NCI-H82 (cell line): ENCODE measurements around the gene BLOC1S2.
"Not testable (repeated sequence)": the region's sequence is repeated elsewhere in the genome, so short reads cannot be mapped to it uniquely, and the experiment has no call there.

ENCODE experiments used
- DNase-seq: peaks from one replicate; lab custom pipeline; 2025; lab: John Stamatoyannopoulos, UW

The BLOC1S2 gene

DNA sequence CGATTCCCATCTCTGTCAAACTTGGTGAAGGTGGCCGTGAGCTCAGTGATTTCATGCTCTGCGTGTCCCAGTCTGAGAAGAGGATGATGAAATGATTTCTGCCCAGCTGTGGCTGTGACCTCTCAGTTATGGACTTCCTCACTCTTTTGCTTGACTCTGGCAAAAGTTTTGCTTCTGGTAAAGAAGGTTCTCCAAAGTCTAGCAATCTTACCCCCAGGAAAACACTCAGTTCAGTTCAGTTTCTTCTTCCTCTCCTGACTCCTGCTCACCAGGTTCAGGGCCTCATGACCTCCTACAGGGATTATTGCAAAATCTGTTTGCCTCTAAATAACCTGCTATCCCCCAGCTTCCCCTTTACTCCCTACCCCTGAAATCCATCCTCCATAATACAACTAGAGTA lies 4.9 kb upstream of the BLOC1S2 start:
- no peak for DNase-seq

DNA sequence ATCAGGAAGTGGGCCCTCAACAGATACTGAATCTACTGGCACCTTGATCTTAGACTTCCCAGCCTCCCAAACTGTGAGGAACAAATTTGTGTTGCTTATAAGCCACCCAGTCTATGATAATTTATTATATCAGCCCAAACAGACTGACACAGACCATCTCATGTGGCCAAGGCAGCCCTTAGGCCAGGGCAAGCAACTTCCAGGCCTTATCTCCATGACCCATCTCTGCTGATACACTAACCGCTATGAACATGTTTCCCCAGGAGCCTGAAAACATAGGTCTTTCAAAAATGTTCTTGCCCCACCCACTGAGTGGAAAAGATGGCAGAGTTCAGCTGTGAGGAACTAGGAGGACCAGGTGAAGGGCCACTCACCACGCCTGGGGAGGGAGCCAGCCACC lies 3.2 kb upstream of the BLOC1S2 start:
- no peak for DNase-seq

GRCh38 chr10:100288196-100288595 lies 1.7 kb upstream of the BLOC1S2 start:
- DNase-seq = no peak

- DNase-seq = no peak
Measured at GRCh38 chr10:100287756-100288155, 1.3 kb upstream of the BLOC1S2 start.

GRCh38 chr10:100285326-100285725 lies 1.2 kb downstream of the BLOC1S2 start:
- DNase-seq = not testable (repeated sequence)

- no peak for DNase-seq
Measured at GRCh38 chr10:100282907-100283306, 3.6 kb downstream of the BLOC1S2 start.

GRCh38 chr10:100276971-100277370 lies 9.5 kb downstream of the BLOC1S2 start:
- not testable (repeated sequence) for DNase-seq

DNA sequence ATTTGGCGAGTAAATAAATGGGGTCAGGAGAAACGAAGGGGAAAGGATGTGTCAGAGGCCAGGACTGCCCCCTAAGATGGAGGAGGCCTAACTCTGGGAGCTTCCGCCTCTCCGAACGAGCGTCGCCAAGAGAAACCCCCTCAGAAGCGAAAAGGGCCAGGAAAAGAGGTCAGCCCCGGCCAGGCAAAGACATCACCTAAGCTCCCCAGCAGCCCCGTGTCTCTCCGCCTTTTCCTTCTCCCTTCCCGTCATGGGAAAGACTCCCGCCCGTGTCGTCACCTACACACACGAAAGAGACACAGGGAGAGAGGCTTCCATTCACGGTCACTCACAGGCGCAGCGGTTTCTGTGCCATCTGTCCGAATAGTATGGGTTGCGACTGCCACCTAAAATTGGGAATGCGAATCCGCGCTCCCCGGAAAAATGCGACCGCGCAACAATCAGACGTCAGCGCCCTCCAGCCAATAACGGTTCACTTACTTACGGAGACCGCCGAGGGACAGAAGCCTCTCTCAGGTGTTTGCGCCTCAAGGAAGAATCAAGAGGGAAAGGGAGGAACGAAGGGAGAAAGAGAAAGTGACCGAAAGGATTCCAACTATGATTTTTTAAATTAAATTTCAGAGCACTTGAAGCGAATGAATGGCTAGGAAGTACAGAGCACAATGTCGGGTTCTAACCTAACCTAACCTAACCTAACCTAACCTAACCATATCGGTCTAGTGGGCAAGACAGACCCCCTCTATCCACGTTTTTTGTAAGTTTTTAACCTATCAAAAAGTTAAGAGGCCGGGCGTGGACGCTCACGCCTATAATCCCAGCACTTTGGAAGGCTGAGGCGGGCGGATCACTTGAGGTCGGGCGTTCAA lies 19.0 kb downstream of the BLOC1S2 start, which contains the start of gene CWF19L1:
CWF19L1 (minus strand) TSS at position 400 of the 866 bp plus-strand sequence; CDS start at position 355, 45 bp downstream.
- DNase-seq = peak; percentile 86

DNA sequence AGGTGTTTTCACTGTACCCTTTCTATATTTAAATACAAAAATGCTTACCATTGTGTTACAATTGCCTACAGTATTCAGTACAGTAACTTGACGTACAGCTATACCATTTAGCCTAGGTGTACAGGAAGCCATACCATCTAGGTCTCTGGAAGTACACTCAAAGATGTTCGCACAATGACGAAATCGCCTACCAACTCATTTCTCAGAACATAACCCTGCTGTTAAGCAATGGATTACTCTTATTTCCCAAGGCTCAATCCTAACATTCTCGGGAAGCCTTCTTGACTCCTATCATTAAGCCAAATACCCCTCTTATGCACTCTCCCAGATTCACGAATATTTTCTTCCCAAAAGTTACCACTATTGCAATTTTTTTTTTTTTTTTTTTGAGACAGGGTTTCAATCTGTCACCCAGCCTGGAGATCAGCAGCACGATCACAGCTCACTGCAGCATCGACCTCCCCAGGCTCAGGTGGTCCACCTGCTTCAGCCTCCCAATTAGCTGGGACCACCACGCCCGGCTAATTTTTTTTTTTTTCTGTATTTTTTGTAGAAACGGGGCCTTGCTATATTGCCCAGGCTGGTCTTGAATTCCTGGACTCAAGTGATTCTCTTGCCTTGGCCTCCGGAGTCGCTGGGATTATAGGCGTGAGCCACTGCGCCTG lies 20.5 kb downstream of the BLOC1S2 start:
- no peak for DNase-seq

- no peak for DNase-seq
Measured at GRCh38 chr10:100254191-100254590, 32.3 kb downstream of the BLOC1S2 start.

DNA sequence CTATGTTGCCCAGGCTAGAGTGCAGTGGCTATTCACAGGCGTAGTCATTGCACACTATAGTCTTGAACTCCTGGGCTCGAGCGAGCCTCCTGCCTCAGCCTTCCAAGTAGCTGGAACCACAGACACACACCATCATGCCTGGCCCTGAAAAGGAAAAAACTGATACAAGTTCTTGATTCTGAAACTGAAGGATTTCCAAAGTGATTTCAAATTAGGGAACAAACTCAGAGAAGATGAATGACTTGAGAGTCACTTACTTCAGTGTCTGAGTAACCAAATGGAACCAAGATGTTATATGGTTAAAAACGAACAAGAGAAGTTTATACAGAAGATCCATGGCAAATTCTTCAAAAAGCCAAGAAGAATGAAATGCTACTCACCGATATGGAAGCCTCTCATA lies 33.4 kb downstream of the BLOC1S2 start:
- no peak for DNase-seq

GRCh38 chr10:100248820-100249219 lies 37.7 kb downstream of the BLOC1S2 start:
- DNase-seq = no peak

DNA sequence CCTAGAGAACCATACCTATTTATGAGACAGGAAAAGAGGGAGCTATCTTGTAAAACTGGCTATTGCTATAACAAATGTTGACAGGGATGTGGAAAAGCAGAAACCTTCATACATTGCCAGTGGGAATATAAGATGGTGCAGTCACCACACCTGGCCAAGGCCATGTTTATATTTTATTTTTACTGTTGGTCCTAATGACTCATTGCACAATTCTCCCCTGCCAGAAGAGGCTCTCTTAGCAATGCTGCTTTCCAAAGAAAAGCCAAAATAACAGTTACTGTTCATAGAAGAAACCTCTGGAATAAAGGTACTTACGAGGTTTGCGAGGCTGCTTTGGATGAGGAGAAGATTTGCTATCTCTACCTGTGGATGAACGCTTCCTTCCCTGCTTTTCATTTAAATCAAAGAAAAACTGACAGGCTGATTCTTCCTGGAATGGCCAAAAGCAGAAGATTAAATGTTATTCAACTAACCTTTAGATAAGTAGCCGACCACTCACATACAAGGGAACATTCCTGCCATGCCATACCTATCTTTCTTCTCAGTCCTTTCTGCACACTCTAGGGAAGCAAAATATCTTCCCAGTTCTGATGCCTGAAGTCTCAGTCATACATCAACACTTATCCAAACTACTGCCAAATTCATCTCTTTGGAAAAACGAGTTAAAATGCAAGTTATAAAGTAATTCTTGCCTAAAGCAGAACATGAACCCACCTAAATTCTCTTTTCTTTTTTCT lies 40.8 kb downstream of the BLOC1S2 start:
- no peak for DNase-seq

GRCh38 chr10:100239851-100240250 lies 46.6 kb downstream of the BLOC1S2 start:
- DNase-seq = no peak

DNA sequence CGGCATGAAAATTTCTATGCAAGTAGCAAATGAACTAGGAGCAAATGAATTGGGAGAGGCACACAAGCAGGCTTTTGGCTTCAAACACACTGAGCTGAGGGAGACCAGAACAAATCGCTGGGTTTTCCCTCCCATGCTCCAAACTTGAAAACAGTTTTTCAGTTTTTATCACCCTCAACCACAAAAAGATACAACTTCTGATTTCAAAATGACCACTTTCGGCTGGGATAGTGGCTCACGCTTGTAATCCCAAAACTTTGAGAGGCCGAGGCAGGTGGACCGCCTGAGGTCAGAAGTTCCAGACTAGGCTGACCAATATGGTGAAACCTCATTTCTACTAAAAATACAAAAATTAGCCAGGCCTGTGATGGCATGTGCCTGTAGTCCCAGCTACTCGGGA lies 48.1 kb downstream of the BLOC1S2 start:
- no peak for DNase-seq

DNA sequence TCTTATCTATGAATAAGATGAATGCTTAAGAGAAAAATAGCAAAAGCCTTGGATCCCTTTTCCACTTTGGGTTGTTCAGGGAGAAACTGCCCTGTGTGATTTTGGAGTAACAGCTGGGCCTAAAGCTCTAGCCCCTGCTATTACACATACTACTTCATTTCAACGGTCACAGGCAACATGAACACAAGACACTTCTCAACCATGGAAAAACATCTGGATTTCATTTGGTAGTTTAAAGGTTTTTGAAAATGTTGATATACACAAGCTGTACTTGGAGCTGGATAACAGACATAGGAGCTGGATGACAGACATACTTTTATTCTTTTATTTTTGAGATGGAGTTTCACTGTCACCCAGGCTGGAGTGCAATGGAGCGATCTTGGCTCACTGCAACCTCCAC lies 54.4 kb downstream of the BLOC1S2 start:
- DNase-seq = no peak

DNA sequence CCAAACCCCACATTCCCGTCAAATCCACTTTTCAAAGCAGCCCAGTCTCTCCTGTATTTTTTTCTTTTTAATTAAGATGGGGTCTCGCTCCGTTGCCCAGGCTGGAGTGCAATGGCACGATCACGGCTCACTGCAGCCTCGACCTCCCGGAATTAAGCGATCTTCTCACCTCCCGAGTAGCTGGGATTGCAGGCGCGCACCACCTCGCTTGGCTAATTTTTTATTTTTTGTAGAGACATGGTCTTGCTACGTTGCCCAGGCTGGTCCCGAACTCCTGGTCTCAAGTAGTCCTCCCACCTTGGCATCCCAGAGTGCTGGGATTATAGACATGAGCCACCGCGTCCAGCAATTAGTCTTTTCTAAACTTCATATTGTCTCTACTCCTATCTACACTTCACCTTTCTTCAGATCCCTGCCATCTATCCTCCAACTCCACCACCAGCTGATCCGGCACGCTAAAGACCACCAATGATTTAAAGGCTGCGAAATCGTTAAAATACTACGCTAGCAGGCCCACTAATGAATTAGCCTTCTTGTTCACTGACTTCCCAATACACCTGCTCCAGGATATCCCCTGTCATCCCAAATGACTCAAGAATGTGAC lies 56.6 kb downstream of the BLOC1S2 start:
- no peak for DNase-seq

GRCh38 chr10:100223879-100224278 lies 62.6 kb downstream of the BLOC1S2 start:
- DNase-seq = no peak
